Activated effector memory CD4-positive, alpha-beta T cell treated with Interleukin-2 at 50 U/mL for 16 hours (primary cell): ENCODE measurements around the gene RAB3C.
"Not testable (repeated sequence)": the region's sequence is repeated elsewhere in the genome, so short reads cannot be mapped to it uniquely, and the experiment has no call there.

Experiments
- DNase-seq: peaks from one replicate; pipeline ENCODE4 v3.0.0-alpha.2; 2020

Gene RAB3C

GRCh38 chr5:58680503-58680902 lies 97.6 kb downstream of the RAB3C start:
- DNase-seq, result no peak

- DNase-seq, result no peak
These were observed 99.1 kb downstream of the RAB3C start for GRCh38 chr5:58681943-58682342.

GRCh38 chr5:58683567-58683966 lies 100.7 kb downstream of the RAB3C start:
- DNase-seq, result no peak

GRCh38 chr5:58687079-58687478 lies 104.2 kb downstream of the RAB3C start:
- DNase-seq, result no peak

- no peak for DNase-seq
These were observed 104.7 kb downstream of the RAB3C start for GRCh38 chr5:58687595-58687994.

GRCh38 chr5:58699088-58699761 lies 116.3 kb downstream of the RAB3C start:
- DNase-seq, result not testable (repeated sequence)

- no peak for DNase-seq
These were observed 116.9 kb downstream of the RAB3C start for GRCh38 chr5:58699762-58700118.

- no peak for DNase-seq
These were observed 121.2 kb downstream of the RAB3C start for GRCh38 chr5:58703925-58704555.

GRCh38 chr5:58706736-58707135 lies 123.9 kb downstream of the RAB3C start:
- DNase-seq, result no peak

GRCh38 chr5:58708456-58708855 lies 125.6 kb downstream of the RAB3C start:
- DNase-seq, result no peak

- not testable (repeated sequence) for DNase-seq
These were observed 127.5 kb downstream of the RAB3C start for GRCh38 chr5:58710425-58710824.

GRCh38 chr5:58710871-58711270 lies 128.0 kb downstream of the RAB3C start:
- no peak for DNase-seq

GRCh38 chr5:58711965-58712364 lies 129.1 kb downstream of the RAB3C start:
- no peak for DNase-seq

GRCh38 chr5:58714046-58714445 lies 131.2 kb downstream of the RAB3C start:
- DNase-seq, result no peak

- DNase-seq, result no peak
These were observed 133.3 kb downstream of the RAB3C start for GRCh38 chr5:58715997-58716656.

- DNase-seq, result no peak
These were observed 133.8 kb downstream of the RAB3C start for GRCh38 chr5:58716713-58717112.

GRCh38 chr5:58717303-58718007 lies 134.6 kb downstream of the RAB3C start:
- DNase-seq, result no peak

GRCh38 chr5:58718269-58718978 lies 135.5 kb downstream of the RAB3C start:
- no peak for DNase-seq

- DNase-seq, result no peak
These were observed 139.3 kb downstream of the RAB3C start for GRCh38 chr5:58722160-58722559.

- DNase-seq, result no peak
These were observed 142.1 kb downstream of the RAB3C start for GRCh38 chr5:58724992-58725391.

GRCh38 chr5:58731641-58732040 lies 148.8 kb downstream of the RAB3C start:
- no peak for DNase-seq

- no peak for DNase-seq
These were observed 152.8 kb downstream of the RAB3C start for GRCh38 chr5:58735637-58736036.

GRCh38 chr5:58736214-58736613 lies 153.3 kb downstream of the RAB3C start:
- DNase-seq, result no peak
